Effector CD8-positive, alpha-beta T cell (primary cell): ENCODE data around the gene GUSB.
"Not testable (repeated sequence)": the region's sequence is repeated elsewhere in the genome, so short reads cannot be mapped to it uniquely, and the experiment has no call there.

Experiments
- DNase-seq: peaks from one replicate; lab custom pipeline; 2025; lab: John Stamatoyannopoulos, UW
- total RNA-seq, 4 experiments: gene quantifications; one replicate each; lab custom pipeline; 2026; lab: John Stamatoyannopoulos, UW

GUSB gene
- 59.1 to 61.4 (median 60.2) reads per million in 4 experiments for total RNA-seq

DNA sequence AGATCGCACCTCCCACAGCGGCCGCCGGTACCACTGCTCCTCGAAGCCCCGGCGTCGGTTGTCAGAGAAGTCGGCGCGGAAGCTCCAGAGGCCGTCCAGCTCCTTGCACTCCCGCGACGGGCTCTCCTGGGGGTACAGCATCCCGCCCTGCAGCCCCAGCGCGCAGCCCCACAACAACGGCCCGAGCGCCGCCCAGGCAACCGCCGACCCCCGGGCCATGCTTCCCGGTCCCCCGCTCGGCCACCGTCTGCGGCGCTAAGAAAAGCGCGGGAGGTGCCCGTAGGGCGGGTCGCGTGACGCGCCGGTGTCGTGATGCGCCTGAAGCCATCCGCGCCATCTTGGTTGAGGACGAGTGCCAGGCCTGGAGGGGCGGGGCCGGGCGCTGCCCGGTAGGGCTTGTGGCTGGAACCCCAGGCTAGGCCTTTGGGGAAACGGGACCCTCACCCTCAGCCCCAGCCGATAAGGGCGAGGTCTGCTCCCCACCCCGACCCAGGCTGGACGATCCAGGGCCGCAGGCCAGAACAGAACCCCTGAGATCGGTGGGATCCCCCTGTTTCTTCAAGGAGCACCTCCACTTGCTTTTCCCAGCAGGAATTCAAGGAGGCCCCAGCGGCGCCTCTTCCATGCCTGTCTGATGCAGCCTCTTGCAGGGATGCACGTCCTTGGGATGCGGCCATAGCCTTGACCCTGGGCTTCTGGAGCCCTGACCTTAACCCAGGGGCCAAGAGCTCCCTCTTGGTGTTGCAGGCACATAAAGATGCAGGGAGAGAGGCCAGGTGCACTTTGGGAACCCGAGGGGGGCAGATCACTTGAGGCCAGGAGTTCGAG lies at the start of gene GUSB:
Gene GUSB (minus strand): TSS at position 249 of the 828 bp plus-strand sequence. CDS start 30 bp downstream, at position 219.
- DNase-seq, result peak; percentile 81

DNA sequence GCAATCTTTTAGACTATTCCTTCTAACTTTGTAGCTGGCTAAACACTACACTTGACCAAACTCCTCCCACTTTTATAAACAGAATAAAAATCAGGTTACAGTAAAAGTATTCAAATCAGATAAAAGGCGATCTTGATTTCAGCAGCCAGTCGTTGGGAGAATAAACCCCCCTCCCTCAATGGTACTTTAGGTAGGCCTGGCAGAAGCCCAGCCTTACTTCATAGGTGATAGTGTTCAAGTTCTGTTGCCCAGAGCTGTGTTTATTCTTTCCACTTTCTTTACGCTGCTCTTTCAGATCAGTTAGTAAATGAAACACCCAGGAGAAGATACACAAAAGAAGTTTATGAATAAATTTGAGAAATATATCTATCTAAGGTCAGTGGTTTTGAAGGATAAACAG lies 46.3 kb upstream of the GUSB start:
- DNase-seq, result not testable (repeated sequence)

DNA sequence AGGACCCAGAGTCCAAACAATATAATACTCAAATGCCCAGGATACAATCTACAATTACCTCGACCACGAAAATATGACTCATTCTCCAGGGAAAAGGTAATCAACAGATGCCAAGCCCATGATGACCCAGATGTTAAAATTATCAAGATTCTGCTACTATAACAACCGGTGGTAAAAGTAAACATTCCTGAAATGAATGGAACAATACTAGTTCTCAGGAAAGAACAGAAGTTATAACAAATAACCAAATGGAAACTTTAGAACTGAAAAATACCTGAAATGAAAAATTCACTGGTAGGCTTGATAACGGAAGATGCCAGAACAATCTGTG lies 34.1 kb upstream of the GUSB start:
- DNase-seq, result no peak

DNA sequence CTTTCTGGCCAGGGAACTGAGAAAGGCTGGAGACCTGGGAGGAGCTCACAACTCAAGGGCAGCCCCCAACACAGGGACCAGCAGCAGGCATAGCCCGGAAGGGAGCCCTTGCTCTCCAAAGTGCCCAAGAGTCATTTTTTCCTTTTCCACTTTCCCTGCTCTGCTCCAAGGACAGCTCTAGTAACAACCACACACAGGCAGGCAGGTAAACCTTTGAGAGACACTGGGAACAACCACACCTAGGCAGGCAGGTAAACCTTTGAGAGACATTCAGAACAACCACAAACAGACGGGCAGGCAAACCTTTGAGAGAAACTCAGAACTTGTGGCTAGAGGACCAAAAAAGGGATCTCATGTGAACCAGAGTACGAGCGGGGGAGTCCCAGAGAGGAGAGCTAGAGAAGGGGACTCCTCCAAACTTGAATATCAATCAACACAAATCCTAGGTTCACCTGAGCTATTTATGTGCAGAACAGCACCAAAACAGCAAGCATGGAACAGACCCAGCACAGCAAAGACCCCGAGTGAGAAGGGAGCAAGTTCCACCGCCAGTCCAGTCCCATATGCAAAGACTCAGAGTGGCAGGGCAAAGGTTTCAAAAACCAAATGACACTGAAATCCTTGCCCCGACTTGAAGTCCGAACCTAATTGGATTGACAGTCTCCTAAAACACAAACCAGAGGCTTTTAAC lies 33.6 kb upstream of the GUSB start:
- DNase-seq, result no peak

DNA sequence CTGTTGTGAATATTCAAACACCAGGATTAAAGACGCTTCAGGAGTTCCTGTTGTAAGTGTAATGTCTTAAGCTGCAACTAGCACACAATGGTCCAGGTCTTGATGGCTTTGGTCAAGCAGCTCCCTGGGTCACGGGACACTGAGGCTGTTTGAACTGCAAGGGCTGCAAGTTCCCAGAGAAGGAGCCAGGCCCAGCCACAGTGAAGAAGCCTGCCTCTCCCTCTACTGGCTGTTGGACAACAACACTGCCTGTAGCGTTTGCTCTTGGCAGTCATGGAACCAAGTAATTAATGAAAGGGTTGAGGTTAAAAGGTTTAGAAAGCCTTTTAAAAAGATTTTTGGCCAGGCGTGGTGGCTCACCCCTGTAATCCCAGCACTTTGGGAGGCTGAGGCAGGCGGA lies 31.9 kb upstream of the GUSB start:
- no peak for DNase-seq

DNA sequence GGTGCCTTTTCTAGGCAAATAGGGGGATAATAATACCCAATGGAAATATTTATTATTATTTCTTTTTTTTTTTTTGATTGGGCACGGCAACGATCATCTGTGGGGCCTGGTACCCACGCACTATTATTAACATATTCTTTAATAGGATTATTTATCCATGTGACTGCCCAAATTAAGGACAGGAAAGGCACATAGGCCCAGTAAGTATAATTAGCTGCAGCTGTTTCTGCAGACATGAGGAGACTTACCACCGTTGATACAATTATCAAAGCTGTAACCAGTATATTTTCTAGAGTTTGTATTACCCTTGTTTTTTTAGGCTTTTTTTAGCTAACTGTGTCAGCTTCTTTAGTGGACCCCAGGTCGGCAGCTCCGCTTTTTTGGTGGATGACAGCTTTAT lies 25.2 kb upstream of the GUSB start:
- no peak for DNase-seq

DNA sequence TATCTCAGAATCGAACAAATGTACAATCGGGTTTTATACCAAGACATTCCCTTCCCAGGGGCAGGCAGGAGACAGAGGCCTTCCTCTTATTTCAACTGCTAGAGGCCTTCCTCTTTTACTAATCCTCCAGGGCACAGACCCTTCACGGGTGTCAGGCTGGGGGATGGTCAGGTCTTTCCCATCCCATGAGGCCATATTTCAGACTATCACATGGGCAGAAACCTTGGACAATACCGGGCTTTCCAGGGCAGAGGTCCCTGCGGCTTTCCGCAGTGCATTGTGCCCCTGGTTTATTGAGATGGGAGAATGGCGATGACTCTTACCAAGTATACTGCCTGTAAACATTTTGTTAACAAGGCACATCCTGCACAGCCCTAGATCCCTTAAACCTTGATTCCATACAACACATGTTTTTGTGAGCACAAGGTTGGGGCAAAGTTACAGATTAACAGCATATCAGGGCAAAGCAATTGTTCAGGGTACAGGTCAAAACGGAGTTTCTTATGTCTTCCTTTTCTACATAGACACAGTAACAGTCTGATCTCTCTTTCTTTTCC lies 23.2 kb upstream of the GUSB start:
- DNase-seq, result not testable (repeated sequence)

DNA sequence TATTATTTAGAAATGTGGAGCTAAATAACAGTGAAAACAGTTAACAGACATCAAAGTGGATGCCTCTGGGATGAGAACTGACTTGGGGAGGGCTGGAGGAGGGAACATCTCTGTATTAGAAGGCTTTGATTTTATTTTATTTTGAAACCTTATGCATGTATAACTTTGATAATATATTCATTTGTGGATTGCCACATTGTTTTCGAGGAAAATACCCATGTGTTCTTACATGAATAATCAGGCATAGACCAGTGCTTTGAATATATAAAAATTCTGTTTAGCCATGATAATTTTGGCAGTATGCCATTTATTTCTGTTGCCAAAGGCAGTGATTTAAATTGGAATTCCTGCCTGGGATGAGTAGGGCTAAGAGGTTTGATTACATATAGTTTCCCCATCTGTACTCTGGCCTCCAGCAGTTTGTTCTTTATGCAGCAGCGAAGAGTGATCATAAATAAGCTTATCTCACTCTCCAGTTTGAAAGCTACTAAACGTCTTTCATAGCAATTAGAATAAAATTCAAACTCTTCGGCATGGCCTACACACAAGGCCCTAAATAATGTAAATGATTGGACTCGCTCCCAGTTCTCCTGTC lies 18.9 kb upstream of the GUSB start:
- DNase-seq, result not testable (repeated sequence)

DNA sequence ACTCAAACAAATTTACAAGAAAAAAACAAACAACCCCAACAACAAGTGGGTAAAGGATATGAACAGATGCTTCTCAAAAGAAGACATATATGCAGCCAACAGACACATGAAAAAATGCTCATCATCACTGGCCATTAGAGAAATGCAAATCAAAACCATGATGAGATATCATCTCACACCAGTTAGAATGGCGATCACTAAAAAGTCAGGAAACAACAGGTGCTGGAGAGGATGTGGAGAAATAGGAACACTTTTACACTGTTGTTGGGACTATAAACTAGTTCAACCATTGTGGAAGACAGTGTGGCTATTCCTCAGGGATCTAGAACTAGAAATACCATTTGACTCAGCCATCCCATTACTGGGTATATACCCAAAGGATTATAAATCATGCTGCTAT lies 13.0 kb upstream of the GUSB start:
- DNase-seq, result not testable (repeated sequence)

DNA sequence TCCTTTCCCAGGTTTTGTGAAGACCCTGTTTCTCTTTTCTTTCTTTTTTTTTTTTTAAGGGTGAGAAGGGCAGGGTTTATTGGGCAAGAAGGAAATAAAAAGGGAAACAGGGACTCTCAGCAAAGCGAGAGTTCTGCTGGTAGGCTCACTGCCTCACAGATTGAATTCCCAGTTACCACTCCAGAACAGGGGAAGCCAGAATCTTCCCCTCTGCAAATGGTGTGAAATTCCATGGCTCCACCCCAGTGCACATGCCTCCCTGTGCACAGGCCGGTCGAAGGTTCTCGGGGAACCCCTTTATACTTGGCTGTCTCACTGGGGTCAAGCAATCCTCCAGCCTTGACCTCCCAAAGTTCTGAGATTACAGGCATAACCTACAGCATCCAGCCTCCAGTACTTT lies 10.5 kb upstream of the GUSB start:
- no peak for DNase-seq

DNA sequence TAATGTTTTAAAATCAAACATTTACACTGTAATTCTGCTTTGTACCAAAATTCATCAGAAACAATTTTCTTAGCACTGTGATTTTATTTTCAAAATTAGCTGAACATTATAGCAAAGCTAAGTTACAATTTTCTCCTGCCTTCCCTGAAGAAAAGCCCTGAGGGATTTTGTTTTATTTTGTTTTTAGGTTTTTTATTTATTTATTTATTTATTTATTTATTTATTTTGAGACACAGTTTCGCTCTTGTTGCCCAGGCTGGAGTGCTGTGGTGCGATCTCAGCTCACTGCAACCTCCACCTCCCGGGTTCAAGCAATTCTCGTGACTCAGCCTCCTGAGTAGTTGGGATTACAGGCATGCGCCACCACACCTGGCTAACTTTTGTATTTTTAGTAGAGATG lies 9.8 kb upstream of the GUSB start:
- DNase-seq, result not testable (repeated sequence)

DNA sequence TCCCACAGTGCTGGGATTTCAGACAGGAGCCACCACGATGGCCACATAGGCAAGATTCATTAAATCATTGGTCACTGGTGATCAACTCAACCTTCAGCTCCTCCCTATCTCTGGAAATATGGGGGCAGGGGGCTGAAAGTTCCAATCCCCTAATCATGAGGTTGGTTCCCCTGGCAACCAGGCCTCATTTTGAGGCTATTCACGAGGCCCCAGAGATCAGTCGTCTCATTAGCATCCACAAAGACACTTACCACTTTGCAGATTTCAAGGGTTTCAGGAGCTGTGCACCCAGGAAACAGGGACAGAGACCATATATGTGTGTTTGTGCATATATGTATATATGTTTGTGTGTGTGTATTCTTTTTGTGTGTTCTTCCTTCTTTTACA lies 7.7 kb upstream of the GUSB start:
- no peak for DNase-seq

DNA sequence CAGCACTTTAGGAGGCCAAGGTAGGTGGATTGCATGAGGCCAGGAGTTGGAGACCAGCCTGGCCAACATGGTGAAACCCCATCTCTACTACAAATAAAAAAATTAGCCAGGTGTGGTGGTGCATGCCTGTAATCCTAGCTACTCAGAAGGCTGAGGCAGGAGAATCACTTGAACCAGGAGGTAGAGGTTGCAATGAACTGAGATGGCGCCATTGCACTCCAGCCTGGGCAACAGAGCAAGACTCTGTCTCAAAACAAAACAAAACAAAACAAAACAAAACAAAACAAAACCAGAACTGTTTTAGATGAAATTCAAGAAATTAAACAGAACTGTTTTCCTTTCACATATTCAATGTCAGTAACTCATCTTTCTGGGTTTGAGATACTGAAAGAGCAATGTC lies 6.5 kb upstream of the GUSB start:
- not testable (repeated sequence) for DNase-seq

DNA sequence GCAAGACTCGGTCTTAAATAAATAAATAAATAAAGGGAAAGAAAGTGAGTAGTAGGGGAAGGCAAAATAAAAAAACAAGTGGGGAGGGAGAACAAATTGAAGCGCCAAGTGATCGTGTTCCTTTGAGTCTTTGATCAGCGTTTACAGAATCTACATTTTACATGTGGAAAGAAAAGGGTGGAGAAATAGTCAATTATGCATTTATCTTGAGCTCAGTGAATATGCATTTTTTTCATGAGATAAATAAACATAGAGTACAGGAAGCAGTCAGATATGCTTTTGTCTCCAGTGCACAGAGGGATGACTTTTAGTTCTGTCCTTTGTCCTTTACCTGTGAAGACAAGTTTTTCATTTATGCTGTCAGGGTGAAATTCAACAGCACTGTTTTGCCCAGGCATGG lies 6.1 kb upstream of the GUSB start:
- no peak for DNase-seq

DNA sequence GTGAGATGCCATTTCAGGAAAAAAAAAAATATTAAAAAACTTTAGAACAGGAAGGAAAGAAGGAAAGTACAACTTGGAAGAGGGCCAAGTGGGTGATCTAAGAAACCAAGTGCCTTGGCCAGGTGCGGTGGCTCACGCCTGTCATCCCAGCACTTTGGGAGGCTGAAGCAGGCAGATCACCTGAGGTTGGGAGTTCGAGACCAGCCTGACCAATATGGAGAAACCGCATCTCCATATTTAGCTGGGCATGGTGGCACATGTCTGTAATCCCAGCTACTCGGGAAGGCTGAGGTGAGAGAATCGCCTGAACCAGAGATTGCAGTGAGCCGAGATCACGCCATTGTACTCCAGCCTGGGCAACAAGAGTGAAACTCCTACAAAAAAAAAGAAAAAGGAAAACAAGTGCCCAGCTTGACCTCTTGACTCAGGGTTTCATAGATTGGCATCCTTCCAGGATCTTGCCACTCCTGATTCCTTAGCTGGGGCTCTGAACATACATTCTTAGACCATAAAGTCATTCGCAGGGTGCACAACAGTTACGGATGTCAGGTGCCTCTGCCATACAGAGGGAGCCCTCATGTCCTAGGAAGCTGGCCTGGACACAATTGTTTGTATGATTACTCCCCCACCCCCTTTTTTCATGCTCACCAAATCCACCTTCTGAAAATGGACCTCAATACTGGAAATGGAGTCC lies 2.1 kb upstream of the GUSB start:
- DNase-seq, result no peak

DNA sequence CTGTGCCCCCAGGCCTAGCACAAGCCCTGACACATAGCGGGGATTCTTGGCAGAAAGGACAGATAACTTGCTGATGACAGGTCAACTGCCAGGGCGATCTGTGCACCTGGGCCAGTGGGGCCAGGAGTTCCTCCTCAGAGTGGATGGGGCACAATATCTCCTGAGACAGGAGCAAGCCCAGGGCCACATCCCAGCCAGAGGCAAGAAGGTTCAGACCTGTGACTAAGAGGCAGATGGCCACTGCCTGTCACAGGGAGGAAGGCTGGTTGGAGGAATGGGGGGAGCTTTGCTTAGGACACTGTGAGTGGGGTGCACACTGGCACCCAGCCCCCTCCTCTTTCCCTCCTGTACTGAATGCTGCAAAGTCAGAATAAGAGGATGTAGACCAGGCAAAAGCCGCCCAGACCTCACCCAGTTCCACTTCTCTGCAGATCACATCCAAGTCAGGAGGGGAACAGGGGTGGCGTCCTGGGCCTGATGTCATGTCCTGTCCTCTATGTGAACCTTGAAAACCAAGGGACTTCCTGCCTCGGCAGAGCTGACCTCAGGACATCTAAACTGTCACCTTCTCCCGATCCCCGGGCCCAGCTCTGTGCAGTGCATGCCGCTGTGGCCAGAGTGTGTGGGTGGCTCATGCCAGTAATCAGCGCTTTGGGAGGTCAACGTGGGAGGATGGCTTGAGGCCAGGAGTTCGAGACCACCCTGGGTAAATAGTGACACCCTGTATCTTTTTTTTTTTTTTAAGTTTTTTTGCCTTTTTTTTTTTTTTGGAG lies 1.3 kb downstream of the GUSB start:
- no peak for DNase-seq

DNA sequence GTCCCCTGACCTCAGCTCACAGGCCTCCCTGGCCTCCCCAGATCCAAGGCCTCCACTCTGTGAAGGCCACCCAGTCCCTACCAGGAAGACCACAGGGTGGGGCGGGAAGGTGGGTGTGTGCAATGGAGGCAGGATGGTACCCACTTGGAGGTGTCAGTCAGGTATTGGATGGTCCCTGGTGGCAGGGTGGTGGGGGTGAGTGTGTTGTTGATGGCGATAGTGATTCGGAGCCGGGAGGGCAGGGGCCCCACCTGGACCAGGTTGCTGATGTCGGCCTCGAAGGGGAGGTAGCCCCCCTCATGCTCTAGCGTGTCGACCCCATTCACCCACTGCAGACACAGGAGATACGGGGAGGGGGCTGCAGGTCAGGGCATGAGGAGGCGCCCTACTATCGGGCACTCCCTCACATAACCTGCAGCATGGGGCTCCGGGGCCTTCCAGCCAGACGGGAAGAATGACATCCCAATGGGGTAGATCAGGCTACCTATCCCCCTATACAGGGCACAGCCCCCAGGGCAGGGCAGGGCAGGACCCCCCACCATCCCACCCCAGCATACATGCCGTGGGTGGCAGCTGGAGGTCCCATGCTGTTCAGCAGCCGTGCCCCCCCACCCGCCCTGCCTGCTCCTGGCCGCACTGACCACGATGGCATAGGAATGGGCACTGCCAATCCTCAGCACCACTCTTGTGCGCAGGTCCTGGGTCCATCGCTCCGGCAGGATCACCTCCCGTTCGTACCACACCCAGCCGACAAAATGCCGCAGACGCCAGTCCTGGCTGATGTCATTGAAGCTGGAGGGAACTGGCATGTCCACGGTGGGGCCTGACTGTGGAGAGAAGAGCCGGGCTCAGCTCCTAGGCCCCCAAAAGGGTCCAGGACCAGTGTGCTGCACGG lies 2.2 kb downstream of the GUSB start:
- DNase-seq, result no peak

DNA sequence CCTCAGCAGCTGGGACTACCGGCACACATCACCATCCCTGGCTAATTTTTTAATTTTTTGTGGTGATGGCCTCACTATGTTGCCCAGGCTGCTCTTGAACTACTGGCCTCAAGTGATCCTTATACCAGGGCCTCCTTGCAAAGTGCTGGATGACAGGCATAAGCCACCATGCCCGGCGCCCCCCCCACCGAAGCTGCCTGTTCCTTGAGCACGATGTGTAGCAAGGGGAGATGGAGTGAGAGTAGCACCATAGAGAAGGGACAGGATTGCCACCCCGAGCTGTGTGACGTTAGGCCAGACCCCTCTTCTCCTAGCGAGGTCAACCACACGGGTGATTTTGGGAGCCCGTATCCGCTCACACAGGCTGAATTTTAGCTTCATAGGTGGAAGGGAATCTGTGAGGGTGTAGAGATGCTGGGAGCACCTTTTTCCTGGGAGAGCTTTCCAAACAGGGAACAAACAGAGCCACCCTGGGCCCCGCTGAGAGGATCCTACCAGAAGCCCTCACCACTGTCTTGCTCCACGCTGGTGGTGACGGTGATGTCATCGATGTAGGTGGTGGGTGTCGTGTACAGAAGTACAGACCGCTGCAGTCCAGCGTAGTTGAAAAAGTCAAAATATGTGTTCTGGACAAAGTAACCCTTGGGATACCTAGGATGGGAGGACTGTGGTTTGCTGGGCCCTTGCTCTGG lies 3.0 kb downstream of the GUSB start:
- DNase-seq, result no peak

DNA sequence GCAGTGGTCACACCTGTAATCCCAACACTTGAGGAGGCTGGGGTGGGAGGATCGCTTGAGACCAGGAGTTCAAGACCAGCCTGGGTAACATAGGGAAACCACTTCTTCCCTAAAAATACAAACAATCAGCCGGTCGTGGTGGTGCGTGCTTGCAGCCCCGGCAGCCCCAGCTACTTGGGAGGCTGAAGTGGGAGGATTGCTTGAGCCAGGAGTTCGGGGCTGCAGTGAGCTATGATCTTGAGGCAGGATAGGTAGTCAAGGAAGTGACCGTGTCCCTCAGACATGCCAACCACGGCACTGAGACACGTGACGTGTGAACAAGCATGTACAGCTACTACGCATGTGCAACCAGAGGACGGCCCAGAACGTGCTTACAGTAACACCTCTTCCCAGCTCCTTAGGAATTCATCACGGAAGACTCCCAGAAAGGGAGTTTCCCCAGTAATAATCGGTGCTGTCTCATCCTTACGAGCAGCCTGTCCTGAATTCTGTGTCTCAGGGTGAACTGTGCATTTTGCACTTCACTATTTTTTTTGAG lies 5.3 kb downstream of the GUSB start:
- no peak for DNase-seq
